HG02852 (cell line): ENCODE results near the gene PRKCSH.
"Not testable (repeated sequence)": the region's sequence is repeated elsewhere in the genome, so short reads cannot be mapped to it uniquely, and the experiment has no call there.

Experiments used
- ATAC-seq: cut with Tn5 transposase; IDR thresholded peaks from one replicate; pipeline ENCODE4 v1.9.1; 2021; ENCODE audit warnings: mild to moderate bottlenecking, moderate library complexity; ENCODE audit not compliant: unreplicated experiment

Gene PRKCSH

DNA sequence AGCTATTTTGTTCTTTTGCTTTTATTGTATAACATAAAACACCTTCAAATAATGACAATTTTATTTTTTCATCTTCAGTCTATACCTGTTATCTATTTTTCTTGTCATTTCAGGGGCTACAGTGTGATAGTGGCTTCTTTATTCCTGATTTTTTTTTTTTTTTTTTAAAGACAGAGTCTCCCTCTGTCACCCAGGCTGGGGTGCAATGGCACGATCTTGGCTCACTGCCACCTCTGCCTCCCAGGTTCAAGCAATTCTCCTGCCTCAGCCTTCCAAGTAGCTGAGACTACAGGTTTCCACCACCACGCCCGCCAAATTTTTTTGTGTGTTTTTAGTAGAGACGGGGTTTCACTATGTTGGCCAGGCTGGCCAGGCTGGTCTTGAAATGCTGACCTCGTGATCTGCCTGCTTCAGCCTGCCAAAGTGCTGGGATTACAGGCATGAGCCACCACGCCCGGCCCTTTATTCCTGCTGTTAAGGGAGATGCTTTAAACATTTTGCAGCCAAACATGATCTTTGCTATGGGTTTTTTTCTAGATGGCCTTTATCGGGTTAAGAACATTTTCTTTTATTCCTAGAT, 32.9 kb downstream of the PRKCSH start:
- not testable (repeated sequence) for ATAC-seq

DNA sequence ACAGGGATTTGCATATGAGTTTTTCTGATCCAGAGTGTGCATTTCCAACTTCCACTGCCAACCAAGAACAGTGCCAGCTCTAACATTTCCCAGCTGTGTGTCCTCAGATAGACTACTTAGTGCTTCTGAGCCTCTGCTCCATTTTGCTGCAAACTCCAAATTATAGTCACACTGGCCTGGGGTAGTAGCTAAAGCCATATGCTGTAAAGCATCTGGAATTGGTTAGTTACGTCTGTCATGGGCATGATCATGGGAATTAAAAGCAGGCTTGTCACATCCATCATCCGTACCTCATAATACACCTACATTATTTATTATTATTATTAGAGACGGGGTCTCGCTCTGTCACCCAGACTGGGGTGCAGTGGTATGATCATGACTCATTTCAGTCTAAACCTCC, 38.3 kb downstream of the PRKCSH start:
- no peak for ATAC-seq

DNA sequence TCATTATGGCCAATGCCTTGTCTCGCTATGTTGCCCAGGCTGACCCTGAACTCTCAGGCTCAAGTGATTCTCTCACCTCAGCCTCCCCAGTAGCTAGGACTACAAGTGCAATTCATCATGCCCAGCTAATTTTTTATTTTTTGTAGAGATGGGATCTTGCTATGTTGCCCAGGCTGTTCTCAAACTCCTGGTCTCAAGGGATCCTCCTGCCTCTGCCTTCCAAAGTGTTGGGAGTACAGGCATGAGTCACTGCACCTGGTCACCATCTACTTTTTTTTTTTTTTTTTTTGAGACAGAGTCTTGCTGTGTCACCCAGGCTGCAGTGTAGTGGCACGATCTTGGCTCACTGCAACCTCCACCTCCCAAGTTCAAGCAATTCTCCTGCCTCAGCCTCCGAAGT, 39.9 kb downstream of the PRKCSH start:
- not testable (repeated sequence) for ATAC-seq

DNA sequence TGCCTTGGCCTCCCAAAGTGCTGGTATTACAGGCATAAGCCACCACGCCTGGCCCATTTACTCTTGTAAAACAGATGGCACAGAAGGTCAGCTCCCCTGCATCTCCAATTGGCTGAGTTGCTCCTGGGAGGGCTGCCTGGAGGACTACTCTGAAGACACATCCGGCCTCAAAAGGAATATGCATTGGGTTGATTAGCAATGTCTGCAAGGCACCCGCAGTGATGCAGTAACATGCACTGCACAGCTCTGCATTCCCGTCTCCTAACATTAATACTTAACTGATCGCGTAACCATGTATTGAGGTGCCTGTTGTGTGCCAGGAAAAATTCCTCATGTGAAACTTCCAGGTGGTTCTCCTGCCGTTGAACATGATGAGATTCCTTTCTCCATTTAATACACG, 40.4 kb downstream of the PRKCSH start:
- no peak for ATAC-seq

DNA sequence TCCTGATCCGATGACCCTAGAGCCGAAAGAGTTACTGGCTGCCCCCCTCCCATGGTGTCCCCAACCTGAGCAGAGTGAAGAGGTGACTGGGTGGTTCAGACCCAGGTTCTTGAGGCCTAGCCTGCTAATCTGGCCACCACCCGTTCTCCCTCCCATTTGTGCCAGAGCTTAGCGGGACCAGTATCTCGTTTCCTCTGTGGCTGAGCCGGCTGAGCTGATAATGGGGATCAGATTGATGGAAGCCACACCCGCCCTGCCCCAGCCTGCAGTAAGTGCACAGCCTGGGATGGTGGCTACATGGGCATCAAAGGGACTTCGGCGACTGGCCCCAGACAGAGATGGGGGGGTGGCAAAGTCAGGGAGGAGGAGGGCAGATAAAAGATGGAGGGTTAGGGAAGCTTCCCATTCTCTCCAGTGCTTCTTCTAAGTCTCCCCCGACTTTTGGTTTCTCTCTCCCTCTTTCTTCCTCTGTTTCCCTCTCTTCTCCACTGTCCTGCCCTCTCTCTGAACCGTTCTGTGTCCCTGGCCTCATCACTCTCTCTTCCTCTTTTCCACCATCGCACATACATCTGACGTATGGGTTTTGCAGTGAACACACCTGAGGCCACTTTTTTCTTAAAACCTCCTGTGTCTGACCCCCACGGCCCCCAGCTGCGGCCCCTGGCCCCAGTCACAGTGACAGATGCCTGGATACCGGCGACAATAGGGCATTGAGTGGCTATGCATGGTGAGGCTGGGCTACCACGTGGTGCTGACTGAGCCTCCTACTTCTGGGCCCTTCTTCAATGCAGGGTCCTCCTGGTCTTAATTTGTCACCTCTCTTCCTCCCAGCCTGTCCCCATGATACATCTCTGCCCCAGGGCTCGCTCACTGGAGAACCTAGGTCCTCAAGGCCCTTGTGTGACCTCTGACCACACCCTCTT, 43.0 kb downstream of the PRKCSH start:
- no peak for ATAC-seq

DNA sequence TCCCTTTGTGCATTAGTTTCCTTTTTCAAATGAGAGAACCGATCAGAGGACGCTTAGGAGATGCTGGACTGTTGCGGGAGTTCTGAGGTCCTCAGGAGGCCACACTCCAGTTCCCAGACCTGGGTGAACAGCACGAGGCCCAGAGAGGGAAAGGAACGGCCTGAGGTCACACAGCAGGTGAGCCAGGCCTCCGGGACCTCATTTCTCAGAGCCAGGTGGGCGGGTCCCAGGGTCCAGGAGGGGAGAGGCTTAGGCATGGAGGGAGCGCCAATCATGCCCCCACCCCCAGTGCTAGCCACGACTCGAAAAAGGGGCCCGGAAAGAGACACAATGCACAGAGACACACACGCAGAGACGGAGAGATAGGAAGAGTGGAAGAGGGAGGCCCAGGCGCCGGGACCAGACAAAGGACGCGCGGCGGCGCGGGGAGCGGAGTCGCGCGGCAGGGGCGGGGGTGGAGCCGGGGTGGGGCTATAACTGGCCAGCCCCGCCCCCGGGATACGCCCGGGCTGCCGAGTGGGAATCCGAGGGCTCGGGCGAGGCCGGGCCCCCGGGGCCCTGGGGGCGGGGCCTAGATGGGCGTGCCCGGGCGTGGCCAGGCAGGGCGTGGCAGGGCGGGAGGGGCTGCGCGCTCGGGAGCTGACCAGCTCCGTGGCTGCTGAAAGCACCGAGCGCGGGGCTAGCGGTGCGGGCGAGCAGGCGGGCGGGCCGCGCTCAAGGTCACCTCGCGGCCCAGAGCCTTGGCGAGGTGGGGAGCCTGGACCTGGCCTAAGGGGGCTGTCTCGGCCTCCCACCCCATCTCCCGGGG, 43.9 kb downstream of the PRKCSH start:
- ATAC-seq: no peak

DNA sequence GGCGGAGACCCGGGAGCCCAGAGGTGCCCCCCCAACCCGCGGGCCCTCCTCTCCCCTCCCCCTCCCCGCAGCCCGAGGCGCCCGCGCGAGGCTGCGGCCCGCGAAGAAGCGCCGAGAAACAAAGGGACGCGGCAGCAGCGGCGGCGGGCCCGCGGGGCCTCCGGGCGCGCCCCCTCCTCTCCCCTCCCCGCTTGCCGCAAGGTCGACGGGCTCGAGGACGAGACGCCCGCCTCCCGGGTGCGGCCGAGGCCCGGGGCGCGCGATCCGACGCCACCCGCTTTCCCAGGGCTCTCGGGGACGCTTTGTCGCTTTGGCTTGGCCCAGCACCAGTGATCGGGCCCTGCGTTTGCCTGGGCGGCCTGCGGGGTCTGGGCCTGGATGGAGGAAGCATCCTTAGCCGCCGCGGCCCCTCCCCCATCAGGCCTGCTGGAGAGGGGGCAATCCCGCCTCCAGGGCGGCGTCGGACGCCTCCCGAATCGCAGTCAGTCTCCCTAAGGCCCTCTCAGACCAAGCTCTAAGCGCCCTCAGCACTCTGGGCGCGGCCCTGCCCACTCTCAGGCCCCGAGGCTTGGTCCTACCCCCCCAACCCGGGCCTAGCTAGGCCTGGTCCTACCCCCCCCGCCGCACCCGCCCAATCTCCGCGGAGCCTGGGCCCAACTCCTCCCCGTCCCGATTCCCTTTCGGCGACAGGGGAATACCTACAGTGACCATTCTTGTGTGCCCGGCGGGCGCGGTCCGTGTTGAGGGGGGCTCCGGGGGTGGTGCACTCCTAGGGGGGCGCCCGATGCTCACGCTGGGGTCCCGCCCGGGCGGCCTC, 44.7 kb downstream of the PRKCSH start:
- no peak for ATAC-seq

DNA sequence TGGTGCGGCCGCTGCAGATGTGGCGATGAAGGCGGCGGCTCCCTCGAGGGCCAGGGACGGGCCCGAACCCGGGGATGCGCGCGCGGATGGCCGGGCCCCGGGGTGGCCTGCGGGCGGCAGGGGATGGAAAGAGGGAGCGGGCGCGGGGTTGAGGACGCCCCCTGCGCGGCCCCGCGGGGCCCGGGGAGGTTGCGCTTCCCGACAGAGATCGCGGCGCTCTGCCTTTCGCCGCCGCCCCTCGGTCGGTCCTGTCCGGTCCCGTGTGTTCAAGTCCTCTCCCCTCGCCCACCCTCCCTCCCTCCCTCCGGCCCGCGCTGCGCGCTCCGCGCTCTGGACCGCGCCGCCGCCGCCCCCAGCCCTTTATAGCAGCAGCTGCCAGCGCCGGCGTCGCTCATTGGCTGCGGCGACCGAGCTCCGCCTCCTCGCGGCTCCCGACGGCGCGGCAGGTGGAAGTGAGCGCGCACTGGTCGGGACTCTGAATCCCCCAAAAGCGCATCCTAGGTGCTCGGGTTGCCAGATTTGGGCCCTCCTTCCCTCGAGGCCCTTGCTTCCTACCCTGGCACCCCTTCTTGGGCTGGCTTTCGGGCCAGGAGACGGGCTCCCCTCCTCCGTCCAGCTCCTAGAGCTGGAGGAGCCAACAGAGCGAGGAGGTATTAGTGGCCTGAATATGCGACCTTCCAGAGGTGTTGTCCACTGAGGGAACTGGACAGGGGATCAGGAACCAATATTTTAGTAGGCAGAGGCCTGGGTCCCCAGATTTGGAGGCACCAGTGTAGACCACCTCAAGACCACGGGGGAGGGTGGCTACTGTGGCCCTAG, 45.5 kb downstream of the PRKCSH start, which contains the start of gene ELAVL3:
TSS of gene ELAVL3 (minus strand) at position 332 of the 819 bp plus-strand sequence. CDS start 438 bp downstream, outside the sequence.
- ATAC-seq: no peak

DNA sequence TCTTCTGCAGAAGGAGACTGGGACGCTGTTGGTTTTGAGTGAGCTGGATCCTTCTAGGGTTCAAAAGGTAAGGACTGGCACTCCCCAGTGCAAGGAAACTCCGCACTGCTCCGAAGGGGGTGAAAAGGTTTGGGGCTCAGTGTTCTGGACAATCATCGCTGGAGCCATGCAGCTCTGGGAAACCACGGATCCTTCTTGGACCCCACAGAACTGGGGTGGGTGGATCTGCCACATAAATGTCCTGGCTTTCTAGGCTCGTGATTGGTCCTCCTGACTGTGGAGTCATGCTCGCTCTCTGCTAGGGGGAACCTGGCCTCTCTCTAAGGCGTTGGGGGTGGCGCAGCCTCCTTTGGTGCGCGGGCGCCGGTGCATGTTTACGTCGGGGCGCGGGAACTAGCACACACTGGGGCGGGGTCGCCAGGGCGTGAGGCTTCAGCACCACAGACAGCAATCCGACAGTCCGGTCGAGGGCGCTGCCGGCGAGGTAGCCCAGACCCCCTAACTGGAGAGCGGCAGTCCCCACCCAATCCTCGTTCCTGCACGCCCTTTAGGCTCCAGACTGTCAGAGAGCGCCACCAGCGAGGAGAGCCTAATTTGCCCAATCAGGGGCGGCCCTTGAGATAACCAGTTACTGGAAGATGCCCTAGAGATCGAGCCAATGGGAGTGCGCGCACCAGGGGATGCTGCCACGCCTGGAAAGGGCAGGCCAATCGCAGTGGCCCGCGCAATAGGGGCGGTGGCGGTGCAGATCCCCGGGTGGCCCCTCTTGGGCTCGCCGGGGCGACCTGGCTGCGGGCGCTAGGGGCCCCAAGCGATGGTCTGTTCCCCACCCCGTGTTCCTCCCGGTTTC, 46.3 kb downstream of the PRKCSH start:
- ATAC-seq: no peak

DNA sequence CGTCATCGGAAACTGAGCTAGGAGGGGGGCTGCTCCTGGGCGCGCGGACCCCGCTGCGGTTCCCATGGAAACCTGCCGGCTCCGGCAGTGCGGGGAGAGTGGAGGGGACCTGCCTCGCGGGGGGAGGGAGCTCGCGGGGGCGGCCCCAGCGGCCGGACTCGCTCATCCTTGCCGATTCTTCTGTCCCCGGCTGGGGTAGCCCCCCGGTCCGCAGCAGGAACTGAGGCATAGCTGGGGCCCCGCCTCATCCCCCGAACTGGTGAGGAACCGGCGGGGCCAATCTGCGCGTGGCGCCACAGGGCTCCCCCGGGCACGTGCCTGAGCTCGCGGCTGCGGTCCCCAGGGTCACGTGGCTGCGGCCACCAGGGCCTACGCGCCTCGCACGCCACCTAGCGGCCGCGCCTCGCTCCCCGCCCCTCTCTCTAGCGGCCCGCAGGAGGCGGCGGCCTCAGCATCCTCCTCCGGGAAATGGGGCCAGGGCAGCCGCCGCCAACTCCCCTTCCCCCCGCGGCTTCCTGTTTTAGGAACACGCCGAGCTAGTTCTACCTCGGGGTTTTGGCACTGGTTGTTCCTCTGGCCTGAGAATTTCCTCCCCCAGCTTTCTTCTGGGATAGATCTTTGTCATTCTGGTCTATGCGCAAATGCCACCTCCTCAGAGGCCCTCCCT, 47.1 kb downstream of the PRKCSH start:
- ATAC-seq: no peak

DNA sequence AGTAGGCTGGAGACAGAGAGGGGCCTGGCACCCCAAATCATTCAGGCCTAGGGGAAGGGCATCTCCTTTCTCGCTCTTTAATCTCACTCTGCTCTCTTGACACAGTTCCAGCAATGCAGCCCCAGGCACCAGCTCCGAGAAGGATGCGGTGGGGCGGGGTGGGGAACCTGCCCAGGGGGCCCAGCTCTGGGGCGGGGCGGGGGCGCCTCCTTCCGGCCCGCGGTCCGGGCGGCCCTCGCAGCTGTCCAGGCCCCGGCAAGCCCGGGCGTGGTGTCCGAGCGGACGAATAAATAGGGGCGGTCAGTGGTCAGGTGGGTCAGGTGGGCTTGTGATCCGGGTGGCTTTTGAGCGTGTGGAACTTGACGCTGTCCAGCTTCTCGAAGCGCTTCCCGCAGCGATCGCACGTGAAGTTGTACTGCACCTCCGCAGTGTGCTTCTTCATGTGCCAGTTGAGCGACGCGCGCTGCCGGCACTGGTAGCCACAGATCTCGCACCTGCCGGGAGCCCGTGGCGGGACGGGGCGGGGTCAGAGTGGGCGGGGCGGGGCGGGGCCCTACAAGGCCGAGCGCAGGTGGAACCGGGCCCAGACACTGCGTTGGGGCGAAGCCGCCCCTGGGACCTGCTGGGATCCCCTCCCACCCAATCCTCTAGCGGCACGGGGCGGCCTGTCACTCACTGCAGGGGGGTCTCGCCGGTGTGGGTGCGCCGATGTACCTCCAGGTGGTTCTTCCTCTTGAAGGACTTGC, 48.1 kb downstream of the PRKCSH start:
- ATAC-seq: no peak

DNA sequence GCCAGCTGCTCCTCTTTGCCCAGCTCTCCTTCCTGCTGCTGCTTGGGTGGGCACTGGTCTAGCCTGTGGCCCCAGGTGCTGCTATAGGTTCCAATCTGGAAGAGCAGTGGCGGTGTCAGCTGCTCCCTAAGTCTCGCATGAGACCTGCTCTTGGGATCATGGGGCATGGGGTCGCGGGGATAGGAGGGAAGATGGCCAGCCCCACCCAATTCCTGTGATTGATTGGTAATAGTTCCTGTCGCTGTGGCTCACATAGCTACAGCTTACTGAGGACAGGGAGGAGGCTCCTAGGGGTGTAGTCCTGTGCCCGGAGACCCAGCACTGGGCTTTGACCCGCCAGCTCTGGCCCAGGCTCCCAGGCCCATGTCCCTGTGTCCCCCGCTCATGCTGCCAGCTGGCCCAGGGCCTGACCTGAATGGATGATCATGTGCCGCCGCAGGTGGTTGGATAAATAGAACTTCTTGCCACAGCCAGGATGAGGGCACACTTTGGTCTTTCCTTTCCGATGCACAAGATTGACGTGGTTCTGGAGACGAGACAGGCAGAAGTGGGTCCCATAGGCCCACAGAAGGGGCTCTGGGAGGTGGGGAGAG, 49.9 kb downstream of the PRKCSH start:
- no peak for ATAC-seq

DNA sequence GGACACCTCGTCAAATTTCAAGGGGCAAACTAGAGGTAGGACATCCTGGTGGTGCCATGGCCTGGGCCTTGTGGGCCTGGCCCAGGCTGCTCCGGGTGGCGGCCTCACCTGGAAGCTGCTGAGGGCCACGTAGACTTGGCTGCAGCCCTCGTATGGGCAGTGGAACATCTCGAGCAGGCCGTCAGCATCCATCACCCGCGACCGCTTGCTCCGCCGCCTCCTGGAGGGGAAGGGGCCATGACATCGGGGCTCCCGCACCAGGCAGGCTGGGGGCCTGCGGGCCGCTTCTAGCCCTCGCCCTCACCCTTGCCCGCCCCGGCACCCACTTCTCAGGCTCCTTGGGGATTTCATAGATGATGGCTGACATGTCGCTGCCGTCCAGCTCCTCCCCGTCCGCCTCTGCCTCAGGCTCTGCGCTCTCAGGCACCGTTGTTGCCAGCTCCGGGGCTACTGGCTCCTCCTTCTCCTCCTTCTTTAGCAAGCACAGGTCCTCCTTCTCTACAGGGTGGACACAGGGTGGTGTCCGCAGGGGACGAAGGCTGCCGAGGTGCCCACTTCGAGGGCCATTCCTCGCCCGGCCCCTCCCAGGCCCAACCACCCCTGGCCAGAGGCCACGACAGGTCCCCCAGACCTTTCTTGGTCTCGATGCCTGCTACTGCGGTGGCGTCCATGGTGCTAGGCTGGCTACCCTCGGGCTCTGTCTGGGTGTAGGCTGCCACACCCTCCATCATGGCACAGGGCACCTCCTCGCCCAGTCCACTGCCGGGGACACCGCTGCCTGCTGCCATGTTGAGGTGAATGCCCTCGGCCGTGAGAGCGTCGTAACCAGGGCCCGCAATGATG, 51.4 kb downstream of the PRKCSH start:
- no peak for ATAC-seq

DNA sequence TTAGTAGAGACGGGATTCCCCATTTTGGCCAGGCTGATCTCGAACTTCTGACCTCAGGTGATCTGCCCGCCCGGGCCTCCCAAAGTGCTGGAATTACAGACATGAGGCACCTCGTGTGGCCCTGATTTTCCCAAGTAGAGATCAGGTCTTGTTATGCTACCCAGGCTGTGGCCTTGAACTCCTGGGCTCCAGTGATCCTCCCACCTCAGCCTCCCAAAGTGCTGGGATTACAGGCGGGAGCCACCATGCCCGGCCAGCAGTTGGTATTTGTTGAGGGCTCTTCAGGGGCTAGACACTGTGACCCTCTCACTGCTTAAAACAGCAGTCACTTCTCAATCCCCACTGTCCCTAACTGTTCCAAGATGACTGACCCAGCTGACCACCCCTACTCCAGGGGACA, 53.9 kb downstream of the PRKCSH start:
- no peak for ATAC-seq

DNA sequence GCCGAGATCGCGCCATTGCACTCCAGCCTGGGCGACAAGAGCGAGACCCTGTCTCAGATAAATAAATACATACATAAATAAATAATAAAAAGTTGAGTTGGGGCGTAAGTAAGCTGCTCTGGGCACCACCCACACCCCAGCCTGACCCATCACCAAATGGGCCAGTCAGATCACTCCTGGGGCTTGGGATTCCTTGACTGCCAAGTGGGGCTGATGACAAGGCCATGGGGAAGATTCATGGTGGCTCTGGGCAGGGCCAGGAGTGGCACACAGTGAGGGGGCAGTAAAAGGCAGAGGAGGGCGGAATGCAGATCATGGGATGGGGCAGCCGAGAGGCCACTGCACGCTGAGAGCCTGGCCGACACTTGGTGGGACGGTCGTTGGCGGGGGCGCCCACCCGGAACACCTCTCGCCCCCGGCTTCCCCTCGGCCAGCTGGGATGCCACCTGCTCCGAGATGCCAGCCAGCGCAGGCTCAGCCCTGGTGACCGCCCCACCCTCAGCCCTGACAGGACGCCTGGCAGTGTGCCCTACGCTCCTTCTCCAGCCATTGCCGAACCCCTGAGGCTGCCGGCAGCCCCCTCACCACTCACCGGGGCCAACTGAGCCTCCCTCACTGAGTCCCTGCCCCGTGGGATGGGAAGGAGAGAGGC, 59.3 kb downstream of the PRKCSH start:
- no peak for ATAC-seq

DNA sequence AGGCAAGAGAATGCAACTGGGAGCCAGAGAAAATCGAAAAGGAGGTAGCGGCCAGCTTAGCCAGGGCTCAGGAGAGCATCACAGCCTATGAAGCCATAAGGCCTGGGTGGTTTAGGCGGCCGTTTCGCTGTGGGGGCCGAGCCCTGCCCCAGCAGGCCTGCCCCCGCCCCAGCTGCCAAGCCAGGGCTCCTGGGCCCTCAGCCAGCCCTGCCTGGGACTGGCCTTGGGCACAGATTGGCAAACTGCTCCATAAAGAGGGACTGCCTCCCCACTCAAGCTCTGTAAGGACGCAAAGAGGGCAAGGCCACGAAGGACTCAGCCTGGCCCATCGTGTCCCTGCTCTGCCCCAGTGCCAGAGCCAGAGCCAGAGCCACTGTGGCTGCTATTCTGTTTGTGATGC, 60.0 kb downstream of the PRKCSH start:
- no peak for ATAC-seq
